ENCODE measurements around the gene ETV6. TPM values are rescaled to one million over a fixed set of nuclear protein-coding genes. Genes with fewer than 3 reads are reported as not detected.

ETV6 gene
- total RNA-seq, 1 experiment from 2014 or later = 14.1 TPM

DNA sequence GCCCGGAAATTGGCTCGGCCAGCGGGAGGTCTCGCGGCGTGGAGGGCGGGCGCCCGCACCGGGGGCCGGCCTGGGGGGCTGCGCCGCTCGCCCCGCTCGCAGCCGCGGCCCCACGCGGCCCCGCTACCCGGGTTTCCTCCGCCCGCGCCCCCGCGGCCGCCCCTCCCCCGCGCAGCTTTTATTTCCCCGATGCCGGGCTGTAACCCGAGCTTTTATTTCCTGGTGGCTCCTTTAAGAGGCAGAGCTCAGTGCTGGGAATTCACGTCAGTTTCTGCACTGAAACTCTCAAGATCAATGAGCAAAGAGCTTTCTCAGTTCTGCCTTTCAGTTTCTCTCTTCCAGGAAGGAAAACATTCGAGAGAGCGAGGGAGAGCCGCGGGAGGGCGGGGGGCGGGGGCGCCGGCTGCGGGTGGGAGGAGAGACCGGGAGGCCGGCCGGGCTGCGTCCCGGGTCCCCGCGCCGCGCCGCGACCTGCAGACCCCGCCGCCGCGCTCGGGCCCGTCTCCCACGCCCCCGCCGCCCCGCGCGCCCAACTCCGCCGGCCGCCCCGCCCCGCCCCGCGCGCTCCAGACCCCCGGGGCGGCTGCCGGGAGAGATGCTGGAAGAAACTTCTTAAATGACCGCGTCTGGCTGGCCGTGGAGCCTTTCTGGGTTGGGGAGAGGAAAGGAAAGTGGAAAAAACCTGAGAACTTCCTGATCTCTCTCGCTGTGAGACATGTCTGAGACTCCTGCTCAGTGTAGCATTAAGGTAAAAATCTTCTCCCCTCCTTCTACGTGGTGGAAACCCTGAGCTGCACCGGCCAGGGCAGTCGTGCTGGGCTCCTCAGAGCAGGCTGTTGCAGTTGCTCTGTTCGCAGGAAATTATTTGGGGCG, at the start of gene ETV6 (continued):
- no peak for TF ChIP-seq CTCF (IDR thresholded peaks at IDR 0.05 in 2 of 3, conservative IDR thresholded peaks at IDR 0.05 in 1 of 3; ENCODE audit: borderline replicate concordance in 1 of 3, insufficient read depth in 1 of 3, low read depth in 2 of 3, low read length in 2 of 3)
- no peak for TF ChIP-seq POLR2A (IDR thresholded peaks at IDR 0.05; ENCODE audit: borderline replicate concordance, extremely low read depth, insufficient read depth, insufficient read length)
- TF ChIP-seq CEBPB (IDR thresholded peaks at IDR 0.05; ENCODE audit: low read depth) = no peak
- no peak; the same call in 1 of the 2 replicates for TF ChIP-seq SP1 (IDR thresholded peaks at IDR 0.05; ENCODE audit: low read depth)
- peak; percentile 14; the same call in 1 of the 2 replicates for TF ChIP-seq POLR2AphosphoS5 (IDR thresholded peaks at IDR 0.05; ENCODE audit: low read depth, low read length)
- TF ChIP-seq SIN3A (IDR thresholded peaks at IDR 0.05; ENCODE audit: low read depth) = no peak
- TF ChIP-seq, protein P1, sequence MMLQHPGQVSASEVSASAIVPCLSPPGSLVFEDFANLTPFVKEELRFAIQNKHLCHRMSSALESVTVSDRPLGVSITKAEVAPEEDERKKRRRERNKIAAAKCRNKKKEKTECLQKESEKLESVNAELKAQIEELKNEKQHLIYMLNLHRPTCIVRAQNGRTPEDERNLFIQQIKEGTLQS (IDR thresholded peaks at IDR 0.05) = no peak

- no peaks in the 10 kb centered on the region for H3K9me3 ChIP-seq (ENCODE audit: control insufficient read depth in 1 of 2, insufficient read depth in 1 of 2, low read depth in 1 of 2, low read length in 2 of 2)
- intact Hi-C loops (cut with micrococcal nuclease) = no loop called here
- POLR2A ChIA-PET = no interaction called here
- TF ChIP-seq TCF7L2 (IDR thresholded peaks at IDR 0.05; ENCODE audit: borderline replicate concordance, extremely low read depth, insufficient read depth, insufficient read length) (no peak), RAD21 (IDR thresholded peaks at IDR 0.05; ENCODE audit: low read depth) (no peak), JUND (IDR thresholded peaks at IDR 0.05) (no peak), CTCF (IDR thresholded peaks at IDR 0.05 in 2 of 3, conservative IDR thresholded peaks at IDR 0.05 in 1 of 3; ENCODE audit: borderline replicate concordance in 1 of 3, insufficient read depth in 1 of 3, low read depth in 2 of 3, low read length in 2 of 3) (no peak), ZNF274 (IDR thresholded peaks at IDR 0.05; ENCODE audit: low read depth, low read length) (no peak), FOSL1 (IDR thresholded peaks at IDR 0.05; ENCODE audit: low read depth) (no peak), POLR2A (IDR thresholded peaks at IDR 0.05; ENCODE audit: borderline replicate concordance, extremely low read depth, insufficient read depth, insufficient read length) (no peak), YY1 (IDR thresholded peaks at IDR 0.05; ENCODE audit: extremely low read depth, insufficient replicate concordance, low read depth, low read length) (no peak), ZFX (IDR thresholded peaks at IDR 0.05) (no peak), CEBPB (IDR thresholded peaks at IDR 0.05; ENCODE audit: low read depth) (no peak), SRF (IDR thresholded peaks at IDR 0.05; ENCODE audit: low read depth) (no peak), EZH2phosphoT487 (IDR thresholded peaks at IDR 0.05; ENCODE audit: borderline replicate concordance) (no peak), SIN3A (IDR thresholded peaks at IDR 0.05; ENCODE audit: low read depth) (no peak), EGR1 (IDR thresholded peaks at IDR 0.05; ENCODE audit: low read depth) (no peak)
Observed at GRCh38 chr12:11600199-11600598, 49.3 kb upstream of the ETV6 start.

More at GRCh38 chr12:11600199-11600598, 49.3 kb upstream of the ETV6 start:
- Histone ChIP-seq H3K4me3 (replicated peaks in 1 of 2; ENCODE audit: low read depth in 1 of 2, low read length in 2 of 2) (no peak overlapping the region), H4K20me1 (ENCODE audit: insufficient read depth) (no peaks in the 10 kb centered on the region), H3K27me3 (ENCODE audit: insufficient read depth, low read length) (peaks cover 6% of the 10 kb centered on the region; the same call in 1 of the 2 replicates), H2AFZ (ENCODE audit: low read depth, low read length, poor library complexity, severe bottlenecking) (no peak overlapping the region), H3K4me2 (ENCODE audit: low read length) (no peak overlapping the region), H3K9ac (ENCODE audit: low read length) (no peak overlapping the region), H3K79me2 (ENCODE audit: insufficient read depth, low read length) (no peaks in the 10 kb centered on the region), H3K9me2 (ENCODE audit: insufficient read depth) (no peaks in the 10 kb centered on the region), H3K4me1 (ENCODE audit: control insufficient read depth in 1 of 2, insufficient read depth in 2 of 2, low read length in 2 of 2) (no peaks in the 10 kb centered on the region), H3K36me3 (ENCODE audit: control insufficient read depth in 1 of 2, insufficient read depth in 2 of 2, low read length in 2 of 2) (no peaks in the 10 kb centered on the region), H3K27ac (ENCODE audit: low read depth, low read length) (no peak overlapping the region)
- DNase-seq (ENCODE audit: low read depth, low spot score) (no peak), ATAC-seq (no peak)
- ChIA-PET RAD21 (ENCODE audit: low non-redundant PET in 1 of 2, low total read pairs in 2 of 2, uncharacterized antibody in 2 of 2, unreplicated experiment in 2 of 2) (no interaction called here), CTCF (no interaction called here)
- BruUV-seq (replicated peaks) = no TSS peak
